ENCODE data around the gene MUC5B.

MUC5B gene

GRCh38 chr11:1221848-1222311 lies 986 bp upstream of the MUC5B start:
- peaks cover 9% of the 10 kb centered on the region for H3K27me3 Mint-ChIP-seq
- no peak overlapping the region for H3K4me3 Mint-ChIP-seq
- H3K4me1 Mint-ChIP-seq: no peaks in the 10 kb centered on the region
- no peak overlapping the region for H3K27ac Mint-ChIP-seq
- H3K36me3 Mint-ChIP-seq: no peaks in the 10 kb centered on the region
- H3K9me3 Mint-ChIP-seq: no peaks in the 10 kb centered on the region

GRCh38 chr11:1223346-1224110 lies 662 bp downstream of the MUC5B start:
- no peaks in the 10 kb centered on the region for H3K4me1 Mint-ChIP-seq
- H3K27ac Mint-ChIP-seq: no peak overlapping the region
- peaks cover 9% of the 10 kb centered on the region for H3K27me3 Mint-ChIP-seq
- H3K4me3 Mint-ChIP-seq: no peak overlapping the region
- H3K9me3 Mint-ChIP-seq: no peaks in the 10 kb centered on the region
- H3K36me3 Mint-ChIP-seq: no peaks in the 10 kb centered on the region

GRCh38 chr11:1224111-1224490 lies 1.2 kb downstream of the MUC5B start:
- H3K9me3 Mint-ChIP-seq: no peaks in the 10 kb centered on the region
- H3K36me3 Mint-ChIP-seq: no peaks in the 10 kb centered on the region
- no peak overlapping the region for H3K4me3 Mint-ChIP-seq
- H3K27me3 Mint-ChIP-seq: peaks cover 9% of the 10 kb centered on the region
- no peak overlapping the region for H3K27ac Mint-ChIP-seq
- no peaks in the 10 kb centered on the region for H3K4me1 Mint-ChIP-seq

GRCh38 chr11:1224491-1225385 lies 1.9 kb downstream of the MUC5B start:
- H3K4me3 Mint-ChIP-seq: no peak overlapping the region
- peaks cover 9% of the 10 kb centered on the region for H3K27me3 Mint-ChIP-seq
- no peaks in the 10 kb centered on the region for H3K36me3 Mint-ChIP-seq
- no peaks in the 10 kb centered on the region for H3K4me1 Mint-ChIP-seq
- H3K27ac Mint-ChIP-seq: no peak overlapping the region
- no peaks in the 10 kb centered on the region for H3K9me3 Mint-ChIP-seq

- no peaks in the 10 kb centered on the region for H3K4me1 Mint-ChIP-seq
- no peak overlapping the region for H3K4me3 Mint-ChIP-seq
- H3K36me3 Mint-ChIP-seq: no peaks in the 10 kb centered on the region
- H3K27ac Mint-ChIP-seq: no peak overlapping the region
- peaks cover 9% of the 10 kb centered on the region for H3K27me3 Mint-ChIP-seq
- H3K9me3 Mint-ChIP-seq: no peaks in the 10 kb centered on the region
Observed at GRCh38 chr11:1225386-1226225, 2.7 kb downstream of the MUC5B start.

GRCh38 chr11:1226226-1226985 lies 3.5 kb downstream of the MUC5B start:
- Mint-ChIP-seq H3K27ac (no peak overlapping the region), H3K36me3 (no peaks in the 10 kb centered on the region), H3K27me3 (peaks cover 6% of the 10 kb centered on the region), H3K4me1 (no peaks in the 10 kb centered on the region), H3K9me3 (no peaks in the 10 kb centered on the region), H3K4me3 (no peak overlapping the region)

GRCh38 chr11:1226986-1227550 lies 4.2 kb downstream of the MUC5B start:
- Mint-ChIP-seq H3K36me3 (no peaks in the 10 kb centered on the region), H3K4me3 (no peak overlapping the region)

GRCh38 chr11:1227551-1228100 lies 4.8 kb downstream of the MUC5B start:
- no peaks in the 10 kb centered on the region for H3K4me1 Mint-ChIP-seq
- peaks cover 2% of the 10 kb centered on the region for H3K27me3 Mint-ChIP-seq
- no peaks in the 10 kb centered on the region for H3K9me3 Mint-ChIP-seq
- no peak overlapping the region for H3K4me3 Mint-ChIP-seq
- no peak overlapping the region for H3K27ac Mint-ChIP-seq
- no peaks in the 10 kb centered on the region for H3K36me3 Mint-ChIP-seq

More at GRCh38 chr11:1226986-1227550, 4.2 kb downstream of the MUC5B start:
- no peak overlapping the region for H3K27ac Mint-ChIP-seq
- H3K27me3 Mint-ChIP-seq: peaks cover 2% of the 10 kb centered on the region
- no peaks in the 10 kb centered on the region for H3K9me3 Mint-ChIP-seq
- H3K4me1 Mint-ChIP-seq: no peaks in the 10 kb centered on the region

- peaks cover 2% of the 10 kb centered on the region for H3K27me3 Mint-ChIP-seq
- no peaks in the 10 kb centered on the region for H3K4me1 Mint-ChIP-seq
- H3K27ac Mint-ChIP-seq: no peak overlapping the region
- no peak overlapping the region for H3K4me3 Mint-ChIP-seq
- no peaks in the 10 kb centered on the region for H3K36me3 Mint-ChIP-seq
- no peaks in the 10 kb centered on the region for H3K9me3 Mint-ChIP-seq
Observed at GRCh38 chr11:1228101-1228821, 5.4 kb downstream of the MUC5B start.

- no peak overlapping the region for H3K27ac Mint-ChIP-seq
- H3K9me3 Mint-ChIP-seq: no peaks in the 10 kb centered on the region
- no peaks in the 10 kb centered on the region for H3K4me1 Mint-ChIP-seq
- no peaks in the 10 kb centered on the region for H3K36me3 Mint-ChIP-seq
- peaks cover 2% of the 10 kb centered on the region for H3K27me3 Mint-ChIP-seq
- H3K4me3 Mint-ChIP-seq: no peak overlapping the region
Observed at GRCh38 chr11:1228921-1229451, 6.1 kb downstream of the MUC5B start.

- Mint-ChIP-seq H3K27me3 (no peaks in the 10 kb centered on the region), H3K9me3 (no peaks in the 10 kb centered on the region), H3K4me1 (no peaks in the 10 kb centered on the region), H3K4me3 (no peak overlapping the region), H3K27ac (no peak overlapping the region), H3K36me3 (no peaks in the 10 kb centered on the region)
Observed at GRCh38 chr11:1229471-1230120, 6.7 kb downstream of the MUC5B start.

- Mint-ChIP-seq H3K27ac (no peak overlapping the region), H3K9me3 (no peaks in the 10 kb centered on the region), H3K4me1 (no peaks in the 10 kb centered on the region), H3K4me3 (no peak overlapping the region), H3K36me3 (no peaks in the 10 kb centered on the region), H3K27me3 (no peaks in the 10 kb centered on the region)
Observed at GRCh38 chr11:1230121-1230455, 7.2 kb downstream of the MUC5B start.

Measured in activated naive CD4-positive, alpha-beta T cell treated with anti-CD3 and anti-CD28 coated beads, Interleukin-2, amount 50 U/mL, for 24 hours (primary cell).